ENCODE results near the gene PAX7. TPM values are rescaled to one million over a fixed set of nuclear protein-coding genes. Genes with fewer than 3 reads are reported as not detected.

PAX7 gene
- total RNA-seq, 1 experiment from 2014 or later: 0.15 TPM

DNA sequence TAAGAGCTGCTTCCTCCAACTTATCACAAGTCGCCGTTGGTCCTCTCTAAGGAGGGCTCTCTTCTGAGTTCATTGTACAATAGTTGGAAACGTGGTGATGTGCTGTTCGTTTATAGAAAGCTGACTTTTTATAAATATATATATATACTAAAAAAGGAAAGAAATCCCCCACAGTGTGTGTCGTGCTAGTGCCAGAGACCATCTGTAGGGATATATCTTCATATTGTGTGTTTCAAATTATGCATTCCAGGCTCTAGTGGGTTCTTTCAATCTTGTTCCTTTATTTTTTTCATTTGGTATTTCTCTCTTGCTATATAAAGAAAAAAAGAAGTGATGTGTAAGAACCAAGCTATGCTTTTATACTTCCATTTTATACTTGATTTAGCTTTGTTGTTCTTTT lies 117.0 kb downstream of the PAX7 start:
- no peak overlapping the region for H4K91ac ChIP-seq (ENCODE audit: insufficient read length, low read depth, low read length)
- peaks cover 2 to 8% of the 10 kb centered on the region in 2 experiments; a peak in 3 of 5 replicates for H3K9me3 Mint-ChIP-seq
- peaks cover 81% of the 10 kb centered on the region for H3K27me3 Mint-ChIP-seq (ENCODE audit: low read depth)
- H3K14ac ChIP-seq (ENCODE audit: insufficient read depth, low read length): no peak overlapping the region
- H2BK15ac ChIP-seq (ENCODE audit: low read depth, low read length): no peak overlapping the region
- H3K4ac ChIP-seq (ENCODE audit: low read depth, low read length): no peak overlapping the region
- no peaks in the 10 kb centered on the region; a peak in 1 of 4 replicates for H3K4me1 Mint-ChIP-seq
- H3K56ac ChIP-seq (ENCODE audit: insufficient read length, low read depth, low read length): no peak overlapping the region
- H3K9me3 ChIP-seq (ENCODE audit: control insufficient read depth, low read depth, low read length): no peaks in the 10 kb centered on the region
- H2BK20ac ChIP-seq (ENCODE audit: low read depth, low read length, poor library complexity, severe bottlenecking): no peak overlapping the region
- H4K8ac ChIP-seq (replicated peaks; ENCODE audit: insufficient read length, low read depth, low read length): no peak overlapping the region
- no peak overlapping the region for H3K18ac ChIP-seq (ENCODE audit: insufficient read length, low read depth, low read length)
- H2AFZ ChIP-seq (ENCODE audit: low read length): no peak overlapping the region
- no peak overlapping the region for H2AK5ac ChIP-seq (ENCODE audit: insufficient read length, low read length)
- no peaks in the 10 kb centered on the region; the same call in 1 of the 2 replicates for H3K27me3 ChIP-seq (ENCODE audit: insufficient read depth, low read length)
- no peak overlapping the region for H3K27ac ChIP-seq (ENCODE audit: insufficient read length, low read depth, low read length)
- no peak overlapping the region for H3K4me3 Mint-ChIP-seq
- no peaks in the 10 kb centered on the region for H3K79me2 ChIP-seq (ENCODE audit: insufficient read depth, low read length)
- H3K23ac ChIP-seq (ENCODE audit: insufficient read length, low read depth, low read length): no peak overlapping the region
- no peak overlapping the region for H3K4me2 ChIP-seq (ENCODE audit: insufficient read depth, insufficient read length, low read length)
- no peaks in the 10 kb centered on the region for H3K23me2 ChIP-seq (ENCODE audit: insufficient read length, low read depth, low read length, poor library complexity, severe bottlenecking)
- WGBS (ENCODE audit: extremely low coverage, insufficient read length, low lambda C conversion rate): no CpG with 5 or more reads among the region's 5 CpGs
- no peaks in the 10 kb centered on the region for H3K36me3 Mint-ChIP-seq (ENCODE audit: insufficient read depth in 1 of 3, low read depth in 3 of 3)
- no peak overlapping the region for H2BK5ac ChIP-seq (ENCODE audit: insufficient read length, low read length)
- TF ChIP-seq CTCF (conservative IDR thresholded peaks at IDR 0.05): no peak
- H3K79me1 ChIP-seq (ENCODE audit: insufficient read depth, low read depth, low read length, poor library complexity, severe bottlenecking): no peaks in the 10 kb centered on the region
- no peak for DNase-seq
- no peak overlapping the region for H2BK120ac ChIP-seq (ENCODE audit: low read depth, low read length, poor library complexity, severe bottlenecking)
- H4K20me1 ChIP-seq (ENCODE audit: control insufficient read depth, insufficient read depth, insufficient read length): peaks cover 2% of the 10 kb centered on the region
- H4K5ac ChIP-seq (ENCODE audit: insufficient read length, low read depth, low read length): no peak overlapping the region
- no peak overlapping the region for H3K27ac Mint-ChIP-seq
- H3K4me1 ChIP-seq (ENCODE audit: insufficient read depth, low read length): no peaks in the 10 kb centered on the region
- H2BK12ac ChIP-seq (ENCODE audit: insufficient read length, low read depth, low read length): no peak overlapping the region
- H3T11ph ChIP-seq (ENCODE audit: low read length): no peak overlapping the region
- H3K9ac ChIP-seq (ENCODE audit: extremely low read depth, insufficient read length, low read length): no peak overlapping the region

All from H9 (cell line).